GM12873 (cell line): ENCODE measurements around the gene SLC25A20.

Experiments
- CTCF ChIP-seq: IDR thresholded peaks from 2 replicates; pipeline ENCODE4 v1.5.1; 2012; ENCODE audit warnings: low read depth, mild to moderate bottlenecking, moderate library complexity, low read length, control low read depth; ENCODE audit not compliant: insufficient read depth; ENCODE audit errors: missing control alignments

Gene SLC25A20

DNA sequence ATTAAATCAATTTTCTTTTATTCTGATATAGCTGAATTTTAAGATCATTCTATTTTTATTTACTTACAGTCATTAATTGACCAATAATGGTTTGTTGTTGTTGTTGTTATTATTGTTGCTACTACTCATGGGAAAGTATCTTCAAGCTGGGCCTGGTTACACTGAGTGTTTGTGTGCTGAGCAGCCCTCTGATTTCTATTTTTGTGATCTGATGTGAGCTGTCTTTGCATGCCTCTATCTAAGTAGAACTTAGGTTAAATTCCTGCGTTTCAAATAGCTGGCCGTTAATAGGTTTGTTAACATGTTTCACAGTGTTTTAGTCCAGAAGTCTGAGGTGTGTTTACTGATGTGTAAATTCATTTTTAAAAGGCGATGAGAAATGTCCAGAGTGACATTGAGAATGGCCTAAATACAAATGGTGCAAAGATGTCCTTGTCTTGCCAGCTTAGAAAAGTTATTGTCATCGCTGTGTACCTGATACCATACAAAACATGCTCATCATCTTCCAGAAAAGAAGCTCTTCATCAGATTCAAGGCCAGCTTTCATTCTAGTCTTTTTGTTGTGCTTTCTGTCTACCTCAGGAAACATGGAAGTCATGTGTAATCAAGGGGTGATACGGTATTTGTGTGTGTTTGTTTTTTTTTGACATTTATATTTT is 35.8 kb upstream of the SLC25A20 start:
- no peak for TF ChIP-seq CTCF

GRCh38 chr3:48931944-48932580 is 33.4 kb upstream of the SLC25A20 start:
- TF ChIP-seq CTCF = no peak

- TF ChIP-seq CTCF = no peak
These were observed 31.9 kb upstream of the SLC25A20 start for GRCh38 chr3:48930590-48930989.

DNA sequence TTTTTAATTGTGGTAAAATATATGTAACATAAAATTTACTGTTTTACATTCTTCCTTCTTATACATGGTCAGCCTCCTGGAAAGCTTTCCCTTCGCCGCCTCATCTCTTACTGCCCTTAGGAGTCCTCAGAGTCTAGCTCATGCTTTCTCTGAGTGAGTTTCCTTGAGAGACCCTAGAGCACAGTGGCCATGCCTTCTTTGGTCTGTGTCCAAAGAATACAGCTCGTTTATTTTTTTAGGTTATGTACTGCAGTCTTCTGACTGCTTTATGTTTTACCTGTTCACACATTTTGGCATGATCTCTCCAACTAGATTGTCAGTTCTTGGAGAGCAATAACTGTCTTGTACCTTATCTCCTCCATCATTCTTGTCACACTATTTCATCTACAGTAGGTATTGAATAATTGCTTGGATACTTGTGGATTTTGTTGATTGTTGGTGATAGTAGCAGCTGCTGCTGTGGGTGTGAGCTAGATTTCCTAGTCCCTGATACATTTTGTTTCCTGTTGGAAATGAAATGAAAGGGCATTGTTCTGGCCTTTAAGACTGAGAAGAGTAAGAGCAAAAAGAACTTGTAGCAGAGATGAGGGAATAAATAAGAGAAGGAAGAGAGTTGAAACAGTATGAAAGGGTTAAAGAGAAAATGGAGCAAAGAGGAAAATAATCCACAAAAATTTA is 30.8 kb upstream of the SLC25A20 start:
- no peak for TF ChIP-seq CTCF

DNA sequence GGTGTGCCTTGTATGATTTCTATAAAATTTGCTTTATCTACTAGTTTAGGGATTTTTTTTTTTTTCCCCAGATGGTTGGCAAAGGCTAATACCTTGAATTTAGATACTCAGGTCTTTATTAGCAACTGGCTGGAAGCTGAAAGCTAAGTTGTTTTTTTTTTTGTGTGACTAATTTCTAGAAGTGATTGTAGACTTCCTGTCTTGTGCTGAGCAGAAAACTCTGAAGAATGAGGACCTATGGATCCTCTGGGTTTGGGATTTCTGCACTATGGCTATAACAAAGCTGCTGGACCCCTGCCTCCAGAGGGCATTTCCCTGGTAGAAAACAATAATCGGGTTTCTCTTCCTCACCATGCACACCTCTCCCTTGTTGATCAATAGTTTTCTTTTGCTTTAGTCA is 30.0 kb upstream of the SLC25A20 start:
- no peak for TF ChIP-seq CTCF

DNA sequence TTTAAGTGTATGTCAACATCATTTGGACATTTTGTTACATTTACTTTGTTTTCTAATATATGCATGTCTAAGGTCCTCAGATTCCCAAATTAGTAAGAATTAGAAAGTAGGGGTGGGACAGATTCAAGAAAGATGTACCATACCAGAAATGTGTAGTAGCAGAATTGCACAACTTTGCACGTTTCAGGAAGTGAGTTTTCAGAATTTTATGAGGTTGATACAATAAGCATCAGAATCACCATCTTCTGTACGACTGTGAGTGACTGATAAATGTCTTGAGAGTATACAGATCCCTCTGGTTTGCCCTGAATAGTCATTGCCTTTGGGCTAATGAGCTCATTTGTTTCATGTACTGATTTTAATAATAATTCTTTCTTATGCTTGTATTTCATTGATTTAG is 29.2 kb upstream of the SLC25A20 start:
- no peak for TF ChIP-seq CTCF
